Left lung (tissue), 10 donors: ENCODE results near the gene SUPT4H1. TPM values are rescaled to one million over a fixed set of nuclear protein-coding genes. Genes with fewer than 3 reads are reported as not detected.

Source experiments
- ATAC-seq: fragments of 200-7000 bp; cut with Tn5 transposase; one replicate; pipeline ENCODE4 v1.9.1; 2020; ENCODE audit warnings: moderate library complexity
- DNase-seq, 4 donors: peaks; one replicate each; pipeline ENCODE4 v3.0.0-alpha.2; 2013 to 2020
- H3K27ac ChIP-seq, 2 donors: fragments of 200-600 bp; sonication (generic) in 1 of 2; one replicate each; pipeline versions ENCODE4 v1.5.0 to v1.8.0; 2020 to 2021
- H3K27me3 ChIP-seq, 2 donors: fragments of 200-600 bp; sonication (generic) in 1 of 2; one replicate each; pipeline versions ENCODE4 v1.5.0 to v1.8.0; 2020 to 2021
- H3K36me3 ChIP-seq, 2 donors: fragments of 200-600 bp; sonication (generic) in 1 of 2; one replicate each; pipeline versions ENCODE4 v1.5.0 to v1.8.0; 2020 to 2021
- H3K4me1 ChIP-seq, 2 donors: fragments of 200-600 bp; one replicate each; pipeline ENCODE4 v1.8.0; 2021
- H3K4me3 ChIP-seq, 2 donors: fragments of 200-600 bp; sonication (generic) in 1 of 2; one replicate each; pipeline versions ENCODE4 v1.5.0 to v1.8.0; 2020 to 2021; ENCODE audit warnings: mild to moderate bottlenecking in 1 of 2
- H3K9me3 ChIP-seq, 2 donors: fragments of 200-600 bp; sonication (generic) in 1 of 2; one replicate each; pipeline versions ENCODE4 v1.5.0 to v1.8.0; 2020 to 2021
- intact Hi-C, 2 donors: fragments of 100-400 bp; cut with DNase I; formaldehyde crosslinking; loops; one replicate each; pipeline versions ENCODE4 v1.11.2 to v1.14.2; 2022
- polyA plus RNA-seq, 6 donors: library from polyadenylated mRNA; unstranded; fragments of 120-200 nt; gene quantifications; one replicate each; pipeline ENCODE4 v1.2.1, GENCODE V29; 2013; ENCODE audit not compliant: insufficient read length in 6 of 6
- total RNA-seq, 2 donors: library from RNA; stranded (reverse); fragmentation: NEBNext Ultra II Directional; extraction: Animal tissue kit (Norgen Biotek cat#: 25700); gene quantifications; one replicate each; pipeline ENCODE4 v1.2.1, GENCODE V29; 2021
- TF ChIP-seq, protein P1 (sequence below), 2 donors: fragments of 200-600 bp; sonication (generic) in 1 of 2; IDR thresholded peaks; one replicate each; pipeline versions ENCODE4 v1.5.0 to v1.8.0; 2021; ENCODE audit warnings: antibody characterized with exemption in 2 of 2
- donor health status: DM: no; HTN: yes; CAD: no.
- donor health status: DM: no; HTN: no; CAD: no.

Gene SUPT4H1
- total and polyA plus RNA-seq, 8 donors, result 68.4 to 139 (median 124) TPM

- Histone ChIP-seq H3K36me3 (no peaks in the 10 kb centered on the region), H3K4me3 (no peak overlapping the region), H3K4me1 (peaks cover 0 to 10% of the 10 kb centered on the region in 2 donors), H3K27me3 (peaks cover 0 to 4% of the 10 kb centered on the region in 2 donors), H3K27ac (no peak overlapping the region), H3K9me3 (no peaks in the 10 kb centered on the region)
- TF ChIP-seq, protein P1, sequence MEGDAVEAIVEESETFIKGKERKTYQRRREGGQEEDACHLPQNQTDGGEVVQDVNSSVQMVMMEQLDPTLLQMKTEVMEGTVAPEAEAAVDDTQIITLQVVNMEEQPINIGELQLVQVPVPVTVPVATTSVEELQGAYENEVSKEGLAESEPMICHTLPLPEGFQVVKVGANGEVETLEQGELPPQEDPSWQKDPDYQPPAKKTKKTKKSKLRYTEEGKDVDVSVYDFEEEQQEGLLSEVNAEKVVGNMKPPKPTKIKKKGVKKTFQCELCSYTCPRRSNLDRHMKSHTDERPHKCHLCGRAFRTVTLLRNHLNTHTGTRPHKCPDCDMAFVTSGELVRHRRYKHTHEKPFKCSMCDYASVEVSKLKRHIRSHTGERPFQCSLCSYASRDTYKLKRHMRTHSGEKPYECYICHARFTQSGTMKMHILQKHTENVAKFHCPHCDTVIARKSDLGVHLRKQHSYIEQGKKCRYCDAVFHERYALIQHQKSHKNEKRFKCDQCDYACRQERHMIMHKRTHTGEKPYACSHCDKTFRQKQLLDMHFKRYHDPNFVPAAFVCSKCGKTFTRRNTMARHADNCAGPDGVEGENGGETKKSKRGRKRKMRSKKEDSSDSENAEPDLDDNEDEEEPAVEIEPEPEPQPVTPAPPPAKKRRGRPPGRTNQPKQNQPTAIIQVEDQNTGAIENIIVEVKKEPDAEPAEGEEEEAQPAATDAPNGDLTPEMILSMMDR (IDR thresholded peaks at IDR 0.05), result no peak
- intact Hi-C loops, result no loop called here
- ATAC-seq (no peak), DNase-seq (no peak)
Observed at GRCh38 chr17:58305626-58306025, 46.4 kb downstream of the SUPT4H1 start.

GRCh38 chr17:58304750-58305486, 47.1 kb downstream of the SUPT4H1 start:
- intact Hi-C loops, result no loop called here
- Histone ChIP-seq H3K27me3 (peaks cover 0 to 4% of the 10 kb centered on the region in 2 donors), H3K36me3 (no peaks in the 10 kb centered on the region), H3K9me3 (no peaks in the 10 kb centered on the region), H3K4me3 (no peak overlapping the region), H3K4me1 (peaks cover 0 to 10% of the 10 kb centered on the region in 2 donors), H3K27ac (no peak overlapping the region)
- TF ChIP-seq, protein P1 (IDR thresholded peaks at IDR 0.05), result no peak
- ATAC-seq (no peak), DNase-seq (no peak)

- DNase-seq (peak in 2 of 4 donors; percentile 44 to 91), ATAC-seq (peak; percentile 91)
- Histone ChIP-seq H3K36me3 (no peaks in the 10 kb centered on the region), H3K9me3 (no peaks in the 10 kb centered on the region), H3K4me3 (no peak overlapping the region), H3K27ac (no peak overlapping the region), H3K4me1 (peaks cover 0 to 10% of the 10 kb centered on the region in 2 donors), H3K27me3 (peaks cover 0 to 4% of the 10 kb centered on the region in 2 donors)
- intact Hi-C loops, result no loop called here
- TF ChIP-seq, protein P1 (IDR thresholded peaks at IDR 0.05), result peak; percentile 49 to 87
Observed at GRCh38 chr17:58303971-58304749, 47.8 kb downstream of the SUPT4H1 start.

GRCh38 chr17:58302919-58303585, 48.9 kb downstream of the SUPT4H1 start:
- DNase-seq, result no peak
- TF ChIP-seq, protein P1 (IDR thresholded peaks at IDR 0.05), result no peak
- H3K27me3 ChIP-seq, result peaks cover 0 to 4% of the 10 kb centered on the region in 2 donors
- intact Hi-C loops, result no loop called here
- H3K36me3 ChIP-seq, result no peaks in the 10 kb centered on the region
- no peak for ATAC-seq
- H3K9me3 ChIP-seq, result no peaks in the 10 kb centered on the region
- peaks cover 0 to 10% of the 10 kb centered on the region in 2 donors for H3K4me1 ChIP-seq
- no peak overlapping the region for H3K4me3 ChIP-seq
- no peak overlapping the region for H3K27ac ChIP-seq
